CD14-positive monocyte (primary cell): ENCODE data around the gene DSTYK. TPM values are rescaled to one million over a fixed set of nuclear protein-coding genes. Genes with fewer than 3 reads are reported as not detected.

Source experiments
- DNase-seq, 3 donors: peaks; one replicate each; pipeline ENCODE4 v3.0.0-alpha.2; 2011 to 2022
- H2AFZ ChIP-seq: 2 replicates; pipeline ENCODE4 v1.6.0; 2012; ENCODE audit warnings: mild to moderate bottlenecking, low read depth, low read length, inconsistent platforms; ENCODE audit not compliant: insufficient read depth, poor library complexity, severe bottlenecking
- H3K27ac ChIP-seq, 2 donors: 1 replicate in 1 of 2; 2 replicates in 1 of 2; pipeline ENCODE4 v1.5.1; 2012 to 2013; ENCODE audit warnings: low read length in 2 of 2, control low read depth in 1 of 2, inconsistent platforms in 1 of 2, low read depth in 1 of 2, mild to moderate bottlenecking in 1 of 2
- H3K27me3 ChIP-seq, 2 donors: one replicate each; pipeline versions ENCODE4 v1.6.0 to v1.6.1; 2011 to 2013; ENCODE audit warnings: low read length in 2 of 2; ENCODE audit not compliant: control insufficient read depth in 2 of 2, insufficient read depth in 2 of 2
- H3K36me3 ChIP-seq, 2 donors: replicated peaks in 1 of 2; 1 replicate in 1 of 2; 2 replicates in 1 of 2; pipeline versions ENCODE4 v1.5.1 to v1.6.1; 2012 to 2013; ENCODE audit warnings: low read length in 2 of 2, control low read depth in 1 of 2, inconsistent platforms in 1 of 2, mild to moderate bottlenecking in 1 of 2; ENCODE audit not compliant: insufficient read depth in 2 of 2, control insufficient read depth in 1 of 2
- H3K4me1 ChIP-seq, 2 donors: 1 replicate in 1 of 2; 2 replicates in 1 of 2; pipeline versions ENCODE4 v1.5.1 to v1.6.1; 2012 to 2013; ENCODE audit warnings: low read length in 2 of 2, control low read depth in 1 of 2, inconsistent platforms in 1 of 2, mild to moderate bottlenecking in 1 of 2, moderate library complexity in 1 of 2; ENCODE audit not compliant: insufficient read depth in 2 of 2, control insufficient read depth in 1 of 2
- H3K4me2 ChIP-seq: replicated peaks from 2 replicates; pipeline ENCODE3; 2012; ENCODE audit warnings: low read length, moderate library complexity, mild to moderate bottlenecking; ENCODE audit not compliant: poor library complexity, severe bottlenecking; ENCODE audit errors: extremely low read depth
- H3K4me3 ChIP-seq, 3 experiments: fragments of 200-600 bp in 1 of 3; sonication (generic) in 1 of 3; replicated peaks in 1 of 3; 1 replicate in 2 of 3; 2 replicates in 1 of 3; pipeline ENCODE4 v1.5.1; 2011 to 2013; ENCODE audit warnings: low read length in 3 of 3, mild to moderate bottlenecking in 3 of 3, control low read depth in 2 of 3, low read depth in 2 of 3, inconsistent platforms in 1 of 3, moderate library complexity in 1 of 3
- H3K79me2 ChIP-seq: 2 replicates; pipeline ENCODE4 v1.6.0; 2012; ENCODE audit warnings: mild to moderate bottlenecking, control low read depth, inconsistent platforms, low read length, moderate library complexity; ENCODE audit not compliant: insufficient read depth
- H3K9ac ChIP-seq: 2 replicates; pipeline ENCODE4 v1.6.0; 2017; ENCODE audit warnings: low read length, mild to moderate bottlenecking; ENCODE audit not compliant: insufficient read depth, poor library complexity, severe bottlenecking
- H3K9me3 ChIP-seq, 2 donors: replicated peaks in 1 of 2; 1 replicate in 1 of 2; 2 replicates in 1 of 2; pipeline versions ENCODE4 v1.5.1 to v1.6.1; 2012 to 2013; ENCODE audit warnings: low read length in 2 of 2, control low read depth in 1 of 2; ENCODE audit not compliant: control insufficient read depth in 1 of 2, insufficient read depth in 1 of 2
- H4K20me1 ChIP-seq: 2 replicates; pipeline ENCODE4 v1.6.0; 2012; ENCODE audit warnings: mild to moderate bottlenecking, low read length, control low read depth, moderate library complexity; ENCODE audit not compliant: insufficient read depth
- H3K27ac Mint-ChIP-seq, 7 donors: one replicate each; pipeline ENCODE4 v1.8.0; 2020; ENCODE audit warnings: mild to moderate bottlenecking in 7 of 7, mixed read lengths in 7 of 7, moderate library complexity in 6 of 7, inconsistent platforms in 2 of 7
- H3K27me3 Mint-ChIP-seq, 3 donors: one replicate each; pipeline ENCODE4 v1.8.0; 2021 to 2022; ENCODE audit warnings: low read depth in 3 of 3, mild to moderate bottlenecking in 3 of 3, mixed read lengths in 3 of 3, moderate library complexity in 3 of 3, inconsistent platforms in 1 of 3
- H3K36me3 Mint-ChIP-seq, 2 donors: one replicate each; pipeline ENCODE4 v1.8.0; 2020; ENCODE audit warnings: mixed read lengths in 2 of 2, inconsistent platforms in 1 of 2, mild to moderate bottlenecking in 1 of 2
- H3K4me1 Mint-ChIP-seq: one replicate; pipeline ENCODE4 v1.8.0; 2020; ENCODE audit warnings: mild to moderate bottlenecking, mixed read lengths
- H3K4me3 Mint-ChIP-seq, 2 donors: one replicate each; pipeline ENCODE4 v1.8.0; 2020; ENCODE audit warnings: mild to moderate bottlenecking in 2 of 2, mixed read lengths in 2 of 2, moderate library complexity in 1 of 2
- H3K9me3 Mint-ChIP-seq, 7 donors: one replicate each; pipeline ENCODE4 v1.8.0; 2020 to 2022; ENCODE audit warnings: mixed read lengths in 7 of 7, mild to moderate bottlenecking in 6 of 7, moderate library complexity in 6 of 7, inconsistent platforms in 2 of 7
- CTCF ChIP-seq: fragments of 200-600 bp; IDR thresholded peaks from one replicate; pipeline ENCODE4 v1.8.0; 2022; ENCODE audit warnings: antibody characterized with exemption, mild to moderate bottlenecking
- WGBS: methylation state at CpG from one replicate; pipeline ENCODE4 v1.1.5; 2013; ENCODE audit warnings: missing lambda C conversion rate; ENCODE audit not compliant: insufficient coverage; 5-methylcytosine and 5-hydroxymethylcytosine counted together
- intact Hi-C, 2 donors: fragments of 100-400 bp; cut with micrococcal nuclease; formaldehyde crosslinking; loops; one replicate each; pipeline versions ENCODE4 v1.15.0 to v1.15.1; 2023
- polyA plus RNA-seq, 3 donors: library from polyadenylated mRNA; depleted of rRNA in 1 of 3; unstranded in 2 of 3; stranded (reverse) in 1 of 3; fragments of 300-500 nt in 2 of 3; fragments of >200 nt in 1 of 3; fragmentation: Illumina TruSeq in 2 of 3; gene quantifications; 1 replicate in 2 of 3; 2 replicates in 1 of 3; pipeline ENCODE4 v1.2.3, GENCODE V29; 2012 to 2021

Gene DSTYK
- polyA plus RNA-seq, 3 donors = 2.9 to 6.5 (median 3.8) TPM

- Histone ChIP-seq H3K36me3 (no peaks in the 10 kb centered on the region), H3K79me2 (peaks cover 93% of the 10 kb centered on the region), H3K4me3 (no peak overlapping the region), H3K27ac (no peak overlapping the region), H4K20me1 (peaks cover 97% of the 10 kb centered on the region), H3K9me3 (no peaks in the 10 kb centered on the region), H3K9ac (no peak overlapping the region), H2AFZ (no peak overlapping the region), H3K4me2 (no peak overlapping the region), H3K4me1 (no peaks in the 10 kb centered on the region), H3K27me3 (no peaks in the 10 kb centered on the region)
- Mint-ChIP-seq H3K4me3 (no peak overlapping the region), H3K9me3 (no peaks in the 10 kb centered on the region), H3K27me3 (no peaks in the 10 kb centered on the region), H3K27ac (peak overlapping the region in 1 of 7 donors; percentile 65), H3K4me1 (peaks cover 14% of the 10 kb centered on the region), H3K36me3 (peaks cover 14 to 20% of the 10 kb centered on the region in 2 donors)
- DNase-seq = no peak
- intact Hi-C loops = loop anchor here in 1 of 2 donors (10.0 kb wide), 1 partner anchor 45 kb away; no protein-coding TSS in a partner anchor
- WGBS = 83% methylated on average over 3 of the region's 9 CpGs
- TF ChIP-seq CTCF = no peak
These were observed 12.2 kb downstream of the DSTYK start for GRCh38 chr1:205199090-205199930.

GRCh38 chr1:205192287-205192686 is 19.2 kb downstream of the DSTYK start:
- Histone ChIP-seq H3K79me2 (peaks cover 94% of the 10 kb centered on the region), H2AFZ (no peak overlapping the region), H4K20me1 (peaks cover 100% of the 10 kb centered on the region), H3K4me3 (no peak overlapping the region), H3K9ac (no peak overlapping the region), H3K4me2 (no peak overlapping the region), H3K9me3 (no peaks in the 10 kb centered on the region), H3K36me3 (peaks cover 4 to 6% of the 10 kb centered on the region in 2 donors), H3K4me1 (peaks cover 6 to 10% of the 10 kb centered on the region in 2 donors), H3K27me3 (no peaks in the 10 kb centered on the region), H3K27ac (no peak overlapping the region)
- Mint-ChIP-seq H3K4me3 (no peak overlapping the region), H3K27ac (no peak overlapping the region), H3K4me1 (peaks cover 37% of the 10 kb centered on the region), H3K9me3 (no peaks in the 10 kb centered on the region), H3K36me3 (peaks cover 10 to 12% of the 10 kb centered on the region in 2 donors), H3K27me3 (no peaks in the 10 kb centered on the region)
- DNase-seq = no peak
- WGBS = 100% methylated on average over 5 of the region's 8 CpGs
- TF ChIP-seq CTCF = no peak
- intact Hi-C loops = loop anchor here in 1 of 2 donors (10.0 kb wide), 1 partner anchor 53 kb away; no protein-coding TSS in a partner anchor
